Epidermal melanocyte (primary cell): ENCODE measurements around the gene TSPYL2.

Experiments
- DNase-seq: peaks from one replicate; pipeline ENCODE4 v3.0.0; 2011; ENCODE audit warnings: low spot score; ENCODE audit not compliant: insufficient read length

Gene TSPYL2

GRCh38 chrX:53125506-53125905 lies 43.3 kb downstream of the TSPYL2 start:
- DNase-seq, result no peak

GRCh38 chrX:53126377-53126776 lies 44.2 kb downstream of the TSPYL2 start:
- no peak for DNase-seq

- DNase-seq, result no peak
Observed at GRCh38 chrX:53128097-53128749, 46.1 kb downstream of the TSPYL2 start.

- no peak for DNase-seq
Observed at GRCh38 chrX:53133400-53133799, 51.2 kb downstream of the TSPYL2 start.

- no peak for DNase-seq
Observed at GRCh38 chrX:53135581-53135980, 53.4 kb downstream of the TSPYL2 start.
